Measurements from ENCODE around the gene ING3.
"Not testable (repeated sequence)": the region's sequence is repeated elsewhere in the genome, so short reads cannot be mapped to it uniquely, and the experiment has no call there.

The ING3 gene

DNA sequence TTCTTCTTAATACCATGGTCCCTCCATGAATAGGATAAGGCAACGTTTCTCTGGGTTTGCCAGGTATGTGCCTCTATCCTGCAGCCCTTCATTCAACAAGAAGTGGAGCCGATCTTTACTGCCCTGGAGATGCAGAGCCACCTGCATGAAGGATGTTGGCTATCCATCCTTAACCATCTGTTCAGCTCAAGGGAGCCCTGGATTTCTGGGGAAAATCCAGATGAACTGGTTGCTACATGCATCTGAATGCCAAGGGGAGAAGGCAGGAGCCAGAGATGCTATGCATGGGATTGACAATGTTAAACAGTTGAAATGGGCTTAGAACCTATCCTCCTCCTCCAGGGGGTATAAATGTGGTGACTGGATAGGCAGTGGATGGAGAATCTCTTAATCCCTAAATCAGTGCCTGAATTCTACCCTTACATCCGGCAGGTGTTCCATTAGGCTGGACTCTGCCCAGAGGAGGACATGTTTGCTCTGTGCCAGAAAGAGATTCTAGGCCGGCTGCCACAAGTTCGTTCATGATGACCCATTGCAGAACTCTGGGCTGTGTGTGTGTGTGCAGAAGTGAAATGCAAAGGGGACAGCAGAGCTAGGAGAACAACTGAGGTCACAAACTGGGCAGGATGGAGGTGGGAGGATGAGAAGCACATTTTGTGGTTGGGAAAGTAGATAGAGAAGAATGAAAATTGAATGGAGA, 53.6 kb downstream of the ING3 start:
- no peak for ATAC-seq

DNA sequence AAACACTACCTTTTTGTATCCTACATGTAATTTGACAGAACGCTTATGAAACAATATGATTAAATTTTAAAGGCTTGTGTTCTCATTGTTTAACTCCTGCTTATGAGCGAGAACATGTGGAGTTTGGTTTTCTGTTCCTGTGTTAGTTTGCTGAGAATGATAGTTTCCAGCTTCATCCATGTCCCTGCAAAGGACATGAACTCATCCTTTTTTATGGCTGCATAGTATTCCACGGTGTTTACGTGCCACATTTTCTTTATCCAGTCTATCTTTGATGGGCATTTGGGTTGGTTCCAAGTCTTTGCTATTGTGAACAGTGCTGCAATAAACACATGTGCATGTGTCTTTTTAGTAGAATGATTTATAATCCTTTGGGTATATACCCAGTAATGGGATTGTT, 54.5 kb downstream of the ING3 start:
- not testable (repeated sequence) for ATAC-seq

GRCh38 chr7:121005996-121006584, 55.5 kb downstream of the ING3 start:
- no peak for ATAC-seq

- ATAC-seq = no peak
Measured at GRCh38 chr7:121006711-121007315, 56.2 kb downstream of the ING3 start.

- no peak for ATAC-seq
Measured at GRCh38 chr7:121008816-121009215, 58.2 kb downstream of the ING3 start.

- no peak for ATAC-seq
Measured at GRCh38 chr7:121011401-121011800, 60.8 kb downstream of the ING3 start.

DNA sequence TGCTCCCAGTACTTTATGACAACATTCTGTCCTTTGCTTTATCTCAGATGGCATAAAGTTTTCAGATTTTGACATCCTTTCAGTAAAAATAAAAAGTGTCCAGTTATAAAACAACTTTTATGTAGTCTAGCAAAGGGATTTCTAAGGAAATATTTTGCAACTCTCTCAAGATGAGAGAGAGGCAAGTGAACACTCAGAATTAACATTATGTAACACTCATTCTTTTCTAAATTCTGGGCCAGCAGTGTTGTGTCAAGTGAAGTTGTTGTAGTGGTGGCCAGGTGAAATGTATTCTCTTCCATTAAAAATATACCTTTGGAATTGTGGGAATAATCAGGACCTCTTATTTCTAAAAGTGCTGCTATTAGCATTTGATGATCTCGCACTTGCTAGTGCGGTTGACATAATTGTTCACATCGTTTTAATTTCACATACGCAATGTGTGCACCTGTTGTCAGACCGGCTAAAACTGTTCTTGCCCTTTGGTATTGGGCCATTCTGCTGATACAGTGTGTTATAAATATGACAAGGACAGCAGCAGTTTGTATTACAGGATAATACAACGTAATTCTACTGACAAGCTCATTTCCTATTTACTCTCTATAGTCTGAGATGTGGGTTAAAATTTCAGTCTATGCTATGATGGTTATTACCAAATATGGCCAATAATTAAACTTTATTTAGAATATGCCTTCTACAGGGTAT, 61.7 kb downstream of the ING3 start:
- ATAC-seq = no peak

- no peak for ATAC-seq
Measured at GRCh38 chr7:121012919-121013318, 62.3 kb downstream of the ING3 start.

DNA sequence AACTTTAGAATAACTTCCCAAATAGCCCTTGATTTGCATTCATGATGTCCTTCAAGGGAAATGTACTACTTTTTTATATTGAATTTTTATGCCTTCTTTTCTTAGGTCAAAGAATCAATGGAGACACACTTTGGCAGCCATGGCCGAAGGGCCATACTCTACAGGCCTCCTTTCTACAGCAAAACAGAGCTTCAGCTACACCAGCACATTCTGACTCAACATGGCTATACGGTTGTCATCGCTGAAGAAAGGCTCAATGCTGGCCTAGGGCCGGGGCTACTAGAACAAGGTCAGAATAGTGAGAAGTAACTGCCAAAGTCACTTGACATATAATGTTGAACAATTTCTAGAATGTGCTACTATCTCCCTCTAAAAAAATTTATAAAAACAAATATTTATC, 65.0 kb downstream of the ING3 start:
- ATAC-seq = no peak

GRCh38 chr7:121016966-121017365, 66.4 kb downstream of the ING3 start:
- no peak for ATAC-seq

GRCh38 chr7:121017586-121017985, 67.0 kb downstream of the ING3 start:
- ATAC-seq = no peak

GRCh38 chr7:121019018-121019417, 68.4 kb downstream of the ING3 start:
- no peak for ATAC-seq

DNA sequence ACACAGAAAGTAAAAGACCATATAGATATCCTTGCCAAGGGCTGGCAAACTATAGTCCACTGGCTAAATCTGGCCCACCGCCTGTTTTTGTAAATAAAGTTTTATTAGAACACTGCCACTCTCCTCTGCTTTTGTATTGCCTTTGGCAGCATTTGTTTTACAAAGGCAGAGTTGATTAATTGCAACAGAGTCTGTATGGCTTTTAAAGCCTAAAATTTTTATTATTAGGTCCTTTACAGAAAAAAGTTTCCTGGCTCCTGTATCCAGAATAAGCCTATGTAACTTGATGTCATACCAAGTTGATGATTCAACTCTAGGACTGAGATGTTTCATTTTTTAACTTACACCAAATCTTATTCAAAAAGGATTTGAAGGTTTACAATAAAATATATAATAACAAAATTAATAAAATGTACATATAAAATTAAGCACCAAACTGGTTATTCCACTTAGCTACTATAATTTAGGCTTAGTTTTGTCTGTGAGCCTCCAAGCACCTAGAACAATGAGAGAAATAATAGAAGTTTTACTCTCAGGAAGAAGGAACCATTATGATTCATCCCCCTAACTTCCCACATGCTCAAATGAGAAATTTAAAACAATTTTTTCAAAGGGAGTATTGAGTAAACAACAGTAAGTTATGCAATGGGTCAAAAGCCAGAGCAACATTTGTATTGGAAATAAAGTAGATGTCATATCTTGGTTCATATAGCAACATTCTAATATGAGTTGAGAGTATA, 69.8 kb downstream of the ING3 start:
- ATAC-seq = no peak

GRCh38 chr7:121020989-121021969, 70.7 kb downstream of the ING3 start:
- ATAC-seq = no peak

DNA sequence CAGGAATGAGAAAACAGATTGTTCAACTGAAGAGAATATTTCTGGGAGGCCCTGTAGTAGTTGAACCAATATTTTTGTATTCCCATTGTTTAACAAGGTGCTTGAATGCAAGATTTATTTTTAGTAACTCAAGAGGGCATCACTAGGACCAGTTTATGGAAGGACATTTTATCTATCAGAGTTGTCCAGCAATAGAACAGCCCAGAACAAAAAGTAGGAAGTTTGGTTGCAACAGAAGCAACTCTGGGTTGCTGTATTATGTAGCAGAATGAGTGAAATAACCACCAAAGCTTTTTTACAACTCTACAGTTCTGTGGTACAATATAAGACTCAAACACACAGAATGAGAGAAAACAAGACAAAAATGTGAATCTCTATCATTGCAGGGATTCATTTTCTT, 72.6 kb downstream of the ING3 start:
- no peak for ATAC-seq

DNA sequence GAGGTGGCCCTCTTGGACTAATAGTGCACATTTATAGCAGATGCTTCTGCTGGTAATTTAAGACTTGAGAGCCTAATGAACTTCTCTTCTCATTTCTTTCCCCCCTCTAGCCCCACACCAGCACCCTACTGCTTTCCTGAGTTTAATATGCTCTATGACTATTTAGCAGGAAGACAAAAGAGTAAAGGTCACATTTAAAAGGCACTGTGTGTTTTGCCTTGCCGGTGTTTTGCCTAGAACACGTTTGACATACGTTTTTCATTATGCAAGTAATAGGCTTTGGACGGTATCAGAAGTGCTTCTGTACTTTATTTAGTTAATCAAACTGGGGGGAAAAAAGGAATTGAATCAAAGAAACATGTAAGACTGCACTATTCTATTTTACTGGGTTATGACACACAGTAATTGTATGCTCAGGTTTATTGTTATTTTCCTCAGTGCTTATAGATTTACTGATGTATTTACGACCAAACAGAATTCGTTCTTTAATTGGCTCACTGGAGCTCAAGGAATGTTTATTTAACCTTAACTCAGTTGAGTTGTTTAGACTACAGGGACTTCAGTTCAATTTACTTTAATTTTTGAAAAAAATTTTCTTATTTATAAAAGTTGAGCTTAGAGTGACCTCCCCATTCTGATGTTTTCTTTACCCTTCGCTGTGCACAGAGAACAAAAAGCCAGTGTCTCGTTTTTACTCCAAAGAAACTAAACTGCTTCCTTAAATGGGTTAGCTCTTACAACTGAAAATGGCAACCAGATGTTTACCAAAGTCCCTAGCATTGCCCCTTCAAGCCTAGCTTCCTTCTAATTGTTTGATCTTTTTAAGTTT, 73.3 kb downstream of the ING3 start:
- no peak for ATAC-seq

- no peak for ATAC-seq
Measured at GRCh38 chr7:121024611-121025010, 74.0 kb downstream of the ING3 start.

GRCh38 chr7:121026159-121026558, 75.6 kb downstream of the ING3 start:
- ATAC-seq = no peak

DNA sequence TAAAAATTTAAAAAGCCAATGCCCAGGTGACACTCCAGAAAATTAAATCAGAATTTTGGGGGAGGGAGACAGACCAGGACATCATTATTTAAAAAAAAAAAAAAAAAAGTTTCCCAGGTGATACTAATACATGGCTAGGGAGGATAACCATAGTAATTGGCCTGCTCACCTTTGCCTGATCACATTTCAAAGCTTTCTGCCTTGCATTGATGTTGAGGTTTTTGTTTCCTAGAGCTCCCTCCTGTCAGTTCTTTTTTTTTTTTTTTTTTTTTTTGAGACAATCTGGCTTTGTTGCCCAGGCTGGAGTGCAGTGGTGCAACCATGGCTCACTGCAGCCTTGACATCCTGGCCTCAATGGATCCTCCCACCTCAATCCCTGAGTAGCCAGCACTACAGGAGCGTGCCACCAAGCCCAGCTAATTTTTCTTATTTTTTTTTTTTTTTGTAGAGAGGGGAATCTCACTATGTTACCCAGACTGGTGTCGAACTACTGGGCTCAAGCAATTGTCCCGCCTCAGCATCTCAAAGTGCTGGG, 76.1 kb downstream of the ING3 start:
- no peak for ATAC-seq

Measured in activated CD4-positive, CD25-positive, alpha-beta regulatory T cell treated with anti-CD3 and anti-CD28 coated beads, Interleukin-2, amount 50 U/mL, for 24 hours (primary cell).